PC-3 (cell line): ENCODE measurements around the gene PSMD2. TPM values are rescaled to one million over a fixed set of nuclear protein-coding genes. Genes with fewer than 3 reads are reported as not detected.

Experiments
- ATAC-seq: fragments of 200-7000 bp; cut with Tn5 transposase; 2 replicates; pipeline ENCODE4 v1.9.1; 2020; ENCODE audit warnings: mild to moderate bottlenecking, moderate library complexity
- BruUV-seq: library from RNA; stranded (reverse); fragments of 400-500 nt; replicated peaks from 2 replicates; lab custom pipeline; 2021; lab: Mats Ljungman, UMichigan
- CTCF ChIA-PET: fragments of 300-600 bp; sonication (Branson Sonifier 250); formaldehyde crosslinking; loops from one replicate; lab custom pipeline; 2022; ENCODE audit warnings: antibody characterized with exemption; lab: Charles Lee
- POLR2A ChIA-PET: fragments of 300-600 bp; sonication (Branson Sonifier 250); formaldehyde crosslinking; loops from one replicate; lab custom pipeline; 2022; ENCODE audit warnings: antibody characterized with exemption; ENCODE audit not compliant: unreplicated experiment; lab: Charles Lee
- DNase-seq: peaks from one replicate; pipeline ENCODE4 v3.0.0-alpha.2; 2015
- H2AFZ ChIP-seq: fragments of 300-600 bp; sonication (generic); 2 replicates; pipeline ENCODE4 v1.6.0; 2016; ENCODE audit warnings: antibody characterized with exemption, low read length
- H3F3A ChIP-seq: fragments of 300-600 bp; sonication (generic); one replicate; pipeline ENCODE4 v1.6.0; 2017; ENCODE audit warnings: antibody characterized with exemption, low read length, control low read depth, mild to moderate bottlenecking; ENCODE audit not compliant: unreplicated experiment
- H3K27ac ChIP-seq: fragments of 300-600 bp; sonication (generic); 2 replicates; pipeline ENCODE4 v1.5.1; 2016; ENCODE audit warnings: mild to moderate bottlenecking, low read length
- H3K27me3 ChIP-seq: fragments of 300-600 bp; sonication (generic); 2 replicates; pipeline ENCODE4 v1.6.1; 2016; ENCODE audit warnings: low read length, mixed read lengths
- H3K36me3 ChIP-seq: fragments of 300-600 bp; sonication (generic); 2 replicates; pipeline ENCODE4 v1.6.1; 2016; ENCODE audit warnings: low read depth, mixed run types, low read length, mixed read lengths
- H3K4me1 ChIP-seq: fragments of 300-600 bp; sonication (generic); 2 replicates; pipeline ENCODE4 v1.5.1; 2016; ENCODE audit warnings: low read length; ENCODE audit not compliant: insufficient read depth
- H3K4me2 ChIP-seq: fragments of 300-600 bp; sonication (generic); 2 replicates; pipeline ENCODE4 v1.6.0; 2016; ENCODE audit warnings: low read length
- H3K4me3 ChIP-seq: fragments of 300-600 bp; sonication (generic); 2 replicates; pipeline ENCODE4 v1.5.1; 2016; ENCODE audit warnings: mild to moderate bottlenecking, low read length, mixed read lengths
- H3K79me2 ChIP-seq: fragments of 300-600 bp; sonication (generic); 2 replicates; pipeline ENCODE4 v1.6.1; 2017; ENCODE audit warnings: low read length, mixed read lengths
- H3K9ac ChIP-seq: fragments of 300-600 bp; sonication (generic); 2 replicates; pipeline ENCODE4 v1.6.0; 2016; ENCODE audit warnings: mild to moderate bottlenecking, low read length
- H3K9me2 ChIP-seq: fragments of 300-600 bp; sonication (generic); replicated peaks from 2 replicates; pipeline ENCODE4 v1.6.1; 2016; ENCODE audit warnings: mixed run types, low read length, mixed read lengths
- H3K9me3 ChIP-seq: fragments of 300-600 bp; sonication (generic); 2 replicates; pipeline ENCODE4 v1.6.1; 2016; ENCODE audit warnings: low read length, mixed read lengths
- H4K20me1 ChIP-seq: fragments of 300-600 bp; sonication (generic); 2 replicates; pipeline ENCODE4 v1.6.1; 2016; ENCODE audit warnings: low read length, mixed read lengths
- EZH2 ChIP-seq: fragments of 300-600 bp; sonication (generic); IDR thresholded peaks from one replicate; pipeline ENCODE4 v1.6.1; 2017; ENCODE audit warnings: antibody characterized with exemption, mild to moderate bottlenecking, low read length; ENCODE audit not compliant: unreplicated experiment
- EZH2phosphoT487 ChIP-seq: fragments of 300-600 bp; sonication (generic); IDR thresholded peaks from 2 replicates; pipeline ENCODE4 v1.6.1; 2018; ENCODE audit warnings: mild to moderate bottlenecking, antibody characterized with exemption, low read length, borderline replicate concordance
- intact Hi-C: fragments of 100-400 bp; cut with micrococcal nuclease; formaldehyde crosslinking; loops from 2 replicates; pipeline ENCODE4 v1.9.0; 2023
- total RNA-seq: library from RNA; depleted of rRNA; stranded (reverse); fragments of >200 nt; gene quantifications from 2 replicates; pipeline ENCODE4 v1.2.3, GENCODE V29; 2014
- TF ChIP-seq, protein P1 (sequence below): fragments of 300-600 bp; sonication (generic); conservative IDR thresholded peaks from 2 replicates; pipeline ENCODE4 v1.5.1; 2017; ENCODE audit warnings: antibody characterized with exemption, low read depth, mild to moderate bottlenecking, low read length

PSMD2 gene
- total RNA-seq, 1 experiment from 2014 or later: 1,057 TPM

- peaks cover 1% of the 10 kb centered on the region; the same call in 1 of the 2 replicates for H3K79me2 ChIP-seq
- TF ChIP-seq EZH2: no peak
- TF ChIP-seq, protein P1, sequence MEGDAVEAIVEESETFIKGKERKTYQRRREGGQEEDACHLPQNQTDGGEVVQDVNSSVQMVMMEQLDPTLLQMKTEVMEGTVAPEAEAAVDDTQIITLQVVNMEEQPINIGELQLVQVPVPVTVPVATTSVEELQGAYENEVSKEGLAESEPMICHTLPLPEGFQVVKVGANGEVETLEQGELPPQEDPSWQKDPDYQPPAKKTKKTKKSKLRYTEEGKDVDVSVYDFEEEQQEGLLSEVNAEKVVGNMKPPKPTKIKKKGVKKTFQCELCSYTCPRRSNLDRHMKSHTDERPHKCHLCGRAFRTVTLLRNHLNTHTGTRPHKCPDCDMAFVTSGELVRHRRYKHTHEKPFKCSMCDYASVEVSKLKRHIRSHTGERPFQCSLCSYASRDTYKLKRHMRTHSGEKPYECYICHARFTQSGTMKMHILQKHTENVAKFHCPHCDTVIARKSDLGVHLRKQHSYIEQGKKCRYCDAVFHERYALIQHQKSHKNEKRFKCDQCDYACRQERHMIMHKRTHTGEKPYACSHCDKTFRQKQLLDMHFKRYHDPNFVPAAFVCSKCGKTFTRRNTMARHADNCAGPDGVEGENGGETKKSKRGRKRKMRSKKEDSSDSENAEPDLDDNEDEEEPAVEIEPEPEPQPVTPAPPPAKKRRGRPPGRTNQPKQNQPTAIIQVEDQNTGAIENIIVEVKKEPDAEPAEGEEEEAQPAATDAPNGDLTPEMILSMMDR: no peak
- TF ChIP-seq EZH2phosphoT487: no peak
- peaks cover 3% of the 10 kb centered on the region; the same call in 1 of the 2 replicates for H3K4me1 ChIP-seq
- no peak overlapping the region for H3K9ac ChIP-seq
- DNase-seq: no peak
- no peaks in the 10 kb centered on the region for H3K9me3 ChIP-seq
- CTCF ChIA-PET: no interaction called here
- H3K9me2 ChIP-seq: no peaks in the 10 kb centered on the region
- ATAC-seq: no peak
- no peaks in the 10 kb centered on the region for H3F3A ChIP-seq
- intact Hi-C loops: no loop called here
- POLR2A ChIA-PET: no interaction called here
- H2AFZ ChIP-seq: no peak overlapping the region
- H3K4me2 ChIP-seq: no peak overlapping the region
- no peak overlapping the region for H3K4me3 ChIP-seq
- no peaks in the 10 kb centered on the region for H3K36me3 ChIP-seq
- BruUV-seq: no TSS peak
- no peaks in the 10 kb centered on the region for H4K20me1 ChIP-seq
- no peak overlapping the region for H3K27ac ChIP-seq
- H3K27me3 ChIP-seq: no peaks in the 10 kb centered on the region
Observed at GRCh38 chr3:184343200-184343876, 44.3 kb downstream of the PSMD2 start.

DNA sequence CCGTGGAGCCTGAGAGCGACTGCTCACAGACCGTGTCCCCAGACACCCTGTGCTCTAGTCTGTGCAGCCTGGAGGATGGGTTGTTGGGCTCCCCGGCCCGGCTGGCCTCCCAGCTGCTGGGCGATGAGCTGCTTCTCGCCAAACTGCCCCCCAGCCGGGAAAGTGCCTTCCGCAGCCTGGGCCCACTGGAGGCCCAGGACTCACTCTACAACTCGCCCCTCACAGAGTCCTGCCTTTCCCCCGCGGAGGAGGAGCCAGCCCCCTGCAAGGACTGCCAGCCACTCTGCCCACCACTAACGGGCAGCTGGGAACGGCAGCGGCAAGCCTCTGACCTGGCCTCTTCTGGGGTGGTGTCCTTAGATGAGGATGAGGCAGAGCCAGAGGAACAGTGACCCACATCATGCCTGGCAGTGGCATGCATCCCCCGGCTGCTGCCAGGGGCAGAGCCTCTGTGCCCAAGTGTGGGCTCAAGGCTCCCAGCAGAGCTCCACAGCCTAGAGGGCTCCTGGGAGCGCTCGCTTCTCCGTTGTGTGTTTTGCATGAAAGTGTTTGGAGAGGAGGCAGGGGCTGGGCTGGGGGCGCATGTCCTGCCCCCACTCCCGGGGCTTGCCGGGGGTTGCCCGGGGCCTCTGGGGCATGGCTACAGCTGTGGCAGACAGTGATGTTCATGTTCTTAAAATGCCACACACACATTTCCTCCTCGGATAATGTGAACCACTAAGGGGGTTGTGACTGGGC lies 45.7 kb downstream of the PSMD2 start:
- H2AFZ ChIP-seq: no peak overlapping the region
- no peaks in the 10 kb centered on the region for H3F3A ChIP-seq
- CTCF ChIA-PET: interaction anchor here (1.0 kb wide), 2 partner anchors 25 to 27 kb away, joined by 3 to 5 read pairs; no protein-coding TSS in a partner anchor
- no peaks in the 10 kb centered on the region for H3K36me3 ChIP-seq
- intact Hi-C loops: loop anchor here (1.0 to 5.0 kb wide), 2 partner anchors 18 to 32 kb away; partner anchors contain the start of gene EIF4G1
- peaks cover 3% of the 10 kb centered on the region; the same call in 1 of the 2 replicates for H3K4me1 ChIP-seq
- no peak overlapping the region for H3K27ac ChIP-seq
- no peaks in the 10 kb centered on the region for H3K9me3 ChIP-seq
- H4K20me1 ChIP-seq: no peaks in the 10 kb centered on the region
- no peak overlapping the region for H3K4me2 ChIP-seq
- H3K9me2 ChIP-seq: no peaks in the 10 kb centered on the region
- POLR2A ChIA-PET: no interaction called here
- H3K9ac ChIP-seq: no peak overlapping the region
- no TSS peak for BruUV-seq
- ATAC-seq (no peak), DNase-seq (no peak)
- no peaks in the 10 kb centered on the region for H3K79me2 ChIP-seq
- H3K4me3 ChIP-seq: no peak overlapping the region
- TF ChIP-seq EZH2phosphoT487 (no peak), EZH2 (no peak)
- TF ChIP-seq, protein P1: no peak
- no peaks in the 10 kb centered on the region for H3K27me3 ChIP-seq
